A375 (cell line): ENCODE measurements around the gene BIRC6. TPM values are rescaled to one million over a fixed set of nuclear protein-coding genes. Genes with fewer than 3 reads are reported as not detected.

Source experiments
- small RNA-seq: library from RNA; depleted of rRNA; stranded (forward); fragments of <200 nt; gene quantifications from one replicate; pipeline ENCODE3, GENCODE V24; 2014
- total RNA-seq: library from RNA; depleted of rRNA; stranded (reverse); fragments of >200 nt; shearing (Covaris generic); gene quantifications from 2 replicates; pipeline ENCODE4 v1.2.3, GENCODE V29; 2014; rRNA removed

The BIRC6 gene, protein sequence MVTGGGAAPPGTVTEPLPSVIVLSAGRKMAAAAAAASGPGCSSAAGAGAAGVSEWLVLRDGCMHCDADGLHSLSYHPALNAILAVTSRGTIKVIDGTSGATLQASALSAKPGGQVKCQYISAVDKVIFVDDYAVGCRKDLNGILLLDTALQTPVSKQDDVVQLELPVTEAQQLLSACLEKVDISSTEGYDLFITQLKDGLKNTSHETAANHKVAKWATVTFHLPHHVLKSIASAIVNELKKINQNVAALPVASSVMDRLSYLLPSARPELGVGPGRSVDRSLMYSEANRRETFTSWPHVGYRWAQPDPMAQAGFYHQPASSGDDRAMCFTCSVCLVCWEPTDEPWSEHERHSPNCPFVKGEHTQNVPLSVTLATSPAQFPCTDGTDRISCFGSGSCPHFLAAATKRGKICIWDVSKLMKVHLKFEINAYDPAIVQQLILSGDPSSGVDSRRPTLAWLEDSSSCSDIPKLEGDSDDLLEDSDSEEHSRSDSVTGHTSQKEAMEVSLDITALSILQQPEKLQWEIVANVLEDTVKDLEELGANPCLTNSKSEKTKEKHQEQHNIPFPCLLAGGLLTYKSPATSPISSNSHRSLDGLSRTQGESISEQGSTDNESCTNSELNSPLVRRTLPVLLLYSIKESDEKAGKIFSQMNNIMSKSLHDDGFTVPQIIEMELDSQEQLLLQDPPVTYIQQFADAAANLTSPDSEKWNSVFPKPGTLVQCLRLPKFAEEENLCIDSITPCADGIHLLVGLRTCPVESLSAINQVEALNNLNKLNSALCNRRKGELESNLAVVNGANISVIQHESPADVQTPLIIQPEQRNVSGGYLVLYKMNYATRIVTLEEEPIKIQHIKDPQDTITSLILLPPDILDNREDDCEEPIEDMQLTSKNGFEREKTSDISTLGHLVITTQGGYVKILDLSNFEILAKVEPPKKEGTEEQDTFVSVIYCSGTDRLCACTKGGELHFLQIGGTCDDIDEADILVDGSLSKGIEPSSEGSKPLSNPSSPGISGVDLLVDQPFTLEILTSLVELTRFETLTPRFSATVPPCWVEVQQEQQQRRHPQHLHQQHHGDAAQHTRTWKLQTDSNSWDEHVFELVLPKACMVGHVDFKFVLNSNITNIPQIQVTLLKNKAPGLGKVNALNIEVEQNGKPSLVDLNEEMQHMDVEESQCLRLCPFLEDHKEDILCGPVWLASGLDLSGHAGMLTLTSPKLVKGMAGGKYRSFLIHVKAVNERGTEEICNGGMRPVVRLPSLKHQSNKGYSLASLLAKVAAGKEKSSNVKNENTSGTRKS (N-terminal part only)
- total RNA-seq, result 66.6 and 83.6 TPM in 2 replicates

DNA sequence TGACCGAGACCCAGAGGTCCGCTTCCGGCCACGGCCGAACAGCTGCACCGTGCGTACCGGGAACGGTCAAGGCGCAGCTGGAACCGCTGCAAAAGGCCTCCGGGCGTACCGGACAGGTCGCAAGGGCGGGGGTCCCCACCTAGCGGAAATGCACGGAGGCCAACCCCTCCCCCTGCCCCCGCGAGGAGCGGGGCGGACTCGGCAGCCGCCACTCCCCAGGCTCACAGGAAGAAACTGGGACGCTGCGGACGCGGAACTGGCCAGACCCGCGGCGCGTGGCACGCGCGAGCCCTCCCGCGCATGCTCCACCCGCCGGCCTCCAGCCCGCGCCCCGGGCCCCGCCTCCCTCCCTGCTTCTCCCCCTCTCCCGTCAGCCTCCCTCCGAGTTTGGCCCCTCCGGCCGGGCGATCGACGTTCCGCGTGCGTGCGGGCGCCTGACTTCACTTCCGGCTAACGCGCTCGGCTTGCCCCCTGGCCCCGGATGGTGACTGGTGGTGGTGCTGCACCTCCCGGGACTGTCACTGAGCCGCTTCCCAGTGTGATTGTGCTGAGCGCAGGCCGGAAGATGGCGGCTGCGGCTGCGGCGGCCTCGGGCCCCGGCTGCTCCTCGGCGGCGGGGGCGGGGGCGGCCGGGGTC, at the start of gene BIRC6:
TSS of gene BIRC6 (plus strand) at position 343 of the 637 bp plus-strand sequence. CDS start at position 482, 139 bp downstream.

DNA sequence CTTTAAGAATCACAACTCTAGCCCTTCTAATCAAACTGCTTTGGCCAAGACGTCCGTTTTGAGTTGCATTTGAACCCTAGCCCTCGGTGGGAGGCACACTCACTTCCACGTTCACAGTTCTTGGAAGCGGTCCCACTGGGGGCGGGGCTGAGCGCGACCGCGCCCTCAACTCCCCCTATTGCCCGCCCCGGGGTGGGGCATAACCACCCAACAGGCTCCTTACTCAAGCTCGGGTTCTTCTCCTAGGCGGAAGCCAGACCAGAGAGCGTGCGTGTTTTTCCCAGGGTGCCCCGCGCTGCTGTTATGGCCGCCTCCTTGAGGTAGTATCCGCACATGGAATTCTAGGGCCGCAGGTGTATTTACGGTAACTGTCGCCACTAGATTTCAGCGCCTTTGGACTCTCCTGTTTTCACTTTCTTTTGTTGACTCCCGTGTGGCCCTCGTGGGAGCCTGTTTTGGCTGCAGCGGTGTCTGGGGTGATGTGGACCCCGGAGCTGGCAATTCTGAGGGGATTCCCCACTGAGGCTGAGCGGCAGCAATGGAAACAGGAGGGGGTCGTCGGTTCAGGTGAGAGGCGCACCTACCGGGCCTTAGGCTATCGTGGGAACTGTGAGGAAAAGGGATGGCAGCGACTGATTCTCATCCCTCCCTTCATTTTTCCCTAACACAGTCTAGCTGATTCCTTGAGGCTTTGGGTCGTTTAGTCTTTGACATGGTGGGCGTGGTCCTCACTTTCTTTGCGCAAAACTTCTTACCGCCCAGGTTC, 271.2 kb downstream of the BIRC6 start, which contains the start of gene TTC27:
TSS of gene TTC27 (plus strand) at position 237 of the 766 bp plus-strand sequence. CDS start at position 480, 243 bp downstream.

Small RNA genes lying within 50 kb of the gene (small RNA-seq; reads per million reads assigned to genes)
- not detected for gene MIR4765
- not detected for gene MIR558

Other genes with a start within 250 kb of the BIRC6 start
- gene SLC30A6, start 191.2 kb upstream of the BIRC6 start, total RNA-seq, result 10.9 and 14.1 TPM in 2 replicates
- gene NLRC4, start 92.1 kb upstream of the BIRC6 start, total RNA-seq, result not detected in 2 replicates
- 11.3 and 17.3 TPM in 2 replicates for gene YIPF4, start 79.1 kb upstream of the BIRC6 start, total RNA-seq